ENCODE results near the gene RCSD1. TPM values are rescaled to one million over a fixed set of nuclear protein-coding genes. Genes with fewer than 3 reads are reported as not detected.

The RCSD1 gene
- total and polyA plus RNA-seq, 2 of the 13 experiments (the other 11 are each of a cell fraction or from before 2014, with no cell fraction given) = not detected

DNA sequence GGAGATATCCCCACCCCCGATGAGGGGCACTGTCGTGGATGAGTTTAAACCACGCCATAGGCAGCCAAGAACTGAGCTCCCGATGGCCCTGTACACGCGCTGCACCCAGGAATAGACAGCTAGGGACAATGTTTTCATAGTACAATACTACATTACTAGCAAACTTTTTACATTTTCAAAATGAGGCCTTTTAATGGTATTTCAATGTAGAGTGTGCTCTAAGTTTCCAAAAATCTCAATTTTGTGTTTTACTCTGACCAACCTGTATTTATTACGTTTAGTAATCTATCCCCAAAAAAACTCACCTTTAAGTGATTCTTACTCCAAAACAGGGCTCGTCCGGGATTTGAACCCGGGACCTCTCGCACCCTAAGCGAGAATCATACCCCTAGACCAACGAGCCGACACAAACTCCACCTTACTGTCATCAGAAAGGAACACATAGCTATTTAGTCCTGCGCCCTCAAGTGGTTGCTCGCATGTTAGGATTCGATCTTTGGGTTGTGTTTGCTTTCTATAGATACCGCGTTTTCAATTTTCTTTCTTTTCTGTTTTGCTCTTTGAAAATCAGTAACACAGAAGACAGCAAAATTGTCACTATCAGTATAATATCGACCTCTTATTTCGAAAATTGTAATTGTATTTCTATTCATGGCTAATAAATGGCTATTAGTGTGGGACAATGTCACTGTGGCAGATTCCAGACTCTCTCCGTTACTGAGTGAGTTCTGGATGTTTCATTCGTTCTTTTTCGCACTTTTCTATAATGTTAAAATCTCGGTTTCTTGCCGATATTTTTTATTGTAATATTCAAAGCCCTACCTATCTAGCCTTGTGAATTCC is 85.3 kb downstream of the RCSD1 start (continued):
- TF ChIP-seq ZNF441 (CRISPR knock-in tag; IDR thresholded peaks at IDR 0.05; ENCODE audit: borderline replicate concordance) (peak; percentile 79; the same call in 1 of the 2 replicates), CBX5 (CRISPR knock-in tag; IDR thresholded peaks at IDR 0.05; ENCODE audit: borderline replicate concordance) (peak; percentile 57; the same call in 1 of the 2 replicates), SSRP1 (CRISPR knock-in tag; IDR thresholded peaks at IDR 0.05) (no peak), MAF1 (CRISPR knock-in tag; IDR thresholded peaks at IDR 0.05; ENCODE audit: borderline replicate concordance) (peak; percentile 95), ZFP37 (CRISPR knock-in tag; IDR thresholded peaks at IDR 0.05; ENCODE audit: borderline replicate concordance) (0 out of 2 replicates have a peak, but pooled peaks have one; percentile 20), SMARCE1 (IDR thresholded peaks at IDR 0.05; ENCODE audit: borderline replicate concordance) (no peak), ATM (IDR thresholded peaks at IDR 0.05; ENCODE audit: borderline replicate concordance) (no peak), CEBPG (CRISPR knock-in tag; IDR thresholded peaks at IDR 0.05) (peak; percentile 36; the same call in 1 of the 2 replicates), FOXP1 (IDR thresholded peaks at IDR 0.05) (no peak), FOXP1 (CRISPR knock-in tag; IDR thresholded peaks at IDR 0.05) (peak; percentile 16; the same call in 1 of the 2 replicates), ZNF703 (CRISPR knock-in tag; IDR thresholded peaks at IDR 0.05; ENCODE audit: borderline replicate concordance) (no peak), NFRKB (IDR thresholded peaks at IDR 0.05) (no peak), ZNF138 (CRISPR knock-in tag; IDR thresholded peaks at IDR 0.05; ENCODE audit: low read depth) (0 out of 2 replicates have a peak, but pooled peaks have one; percentile 36), RAD21 (CRISPR knock-in tag; IDR thresholded peaks at IDR 0.05) (no peak), ZBTB7B (CRISPR knock-in tag; IDR thresholded peaks at IDR 0.05) (no peak), ZNF101 (CRISPR knock-in tag; IDR thresholded peaks at IDR 0.05; ENCODE audit: borderline replicate concordance, low read depth) (no peak), NFKBIZ (CRISPR knock-in tag; IDR thresholded peaks at IDR 0.05) (peak; percentile 77), FOXM1 (CRISPR knock-in tag; IDR thresholded peaks at IDR 0.05) (no peak), CAMTA2 (CRISPR knock-in tag; IDR thresholded peaks at IDR 0.05; ENCODE audit: borderline replicate concordance) (no peak), ZNF556 (CRISPR knock-in tag; IDR thresholded peaks at IDR 0.05; ENCODE audit: borderline replicate concordance) (peak; percentile 49; the same call in 1 of the 2 replicates), TBP (CRISPR knock-in tag; IDR thresholded peaks at IDR 0.05) (no peak), ZNF20 (CRISPR knock-in tag; IDR thresholded peaks at IDR 0.05) (no peak), NFE2L2 (IDR thresholded peaks at IDR 0.05; ENCODE audit: low read length) (no peak)
- TF ChIP-seq, protein P1, sequence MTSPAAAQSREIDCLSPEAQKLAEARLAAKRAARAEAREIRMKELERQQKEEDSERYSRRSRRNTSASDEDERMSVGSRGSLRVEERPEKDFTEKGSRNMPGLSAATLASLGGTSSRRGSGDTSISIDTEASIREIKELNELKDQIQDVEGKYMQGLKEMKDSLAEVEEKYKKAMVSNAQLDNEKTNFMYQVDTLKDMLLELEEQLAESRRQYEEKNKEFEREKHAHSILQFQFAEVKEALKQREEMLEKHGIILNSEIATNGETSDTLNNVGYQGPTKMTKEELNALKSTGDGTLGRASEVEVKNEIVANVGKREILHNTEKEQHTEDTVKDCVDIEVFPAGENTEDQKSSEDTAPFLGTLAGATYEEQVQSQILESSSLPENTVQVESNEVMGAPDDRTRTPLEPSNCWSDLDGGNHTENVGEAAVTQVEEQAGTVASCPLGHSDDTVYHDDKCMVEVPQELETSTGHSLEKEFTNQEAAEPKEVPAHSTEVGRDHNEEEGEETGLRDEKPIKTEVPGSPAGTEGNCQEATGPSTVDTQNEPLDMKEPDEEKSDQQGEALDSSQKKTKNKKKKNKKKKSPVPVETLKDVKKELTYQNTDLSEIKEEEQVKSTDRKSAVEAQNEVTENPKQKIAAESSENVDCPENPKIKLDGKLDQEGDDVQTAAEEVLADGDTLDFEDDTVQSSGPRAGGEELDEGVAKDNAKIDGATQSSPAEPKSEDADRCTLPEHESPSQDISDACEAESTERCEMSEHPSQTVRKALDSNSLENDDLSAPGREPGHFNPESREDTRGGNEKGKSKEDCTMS (CRISPR knock-in tag; conservative IDR thresholded peaks at IDR 0.05) = no peak
- TF ChIP-seq, protein P2, sequence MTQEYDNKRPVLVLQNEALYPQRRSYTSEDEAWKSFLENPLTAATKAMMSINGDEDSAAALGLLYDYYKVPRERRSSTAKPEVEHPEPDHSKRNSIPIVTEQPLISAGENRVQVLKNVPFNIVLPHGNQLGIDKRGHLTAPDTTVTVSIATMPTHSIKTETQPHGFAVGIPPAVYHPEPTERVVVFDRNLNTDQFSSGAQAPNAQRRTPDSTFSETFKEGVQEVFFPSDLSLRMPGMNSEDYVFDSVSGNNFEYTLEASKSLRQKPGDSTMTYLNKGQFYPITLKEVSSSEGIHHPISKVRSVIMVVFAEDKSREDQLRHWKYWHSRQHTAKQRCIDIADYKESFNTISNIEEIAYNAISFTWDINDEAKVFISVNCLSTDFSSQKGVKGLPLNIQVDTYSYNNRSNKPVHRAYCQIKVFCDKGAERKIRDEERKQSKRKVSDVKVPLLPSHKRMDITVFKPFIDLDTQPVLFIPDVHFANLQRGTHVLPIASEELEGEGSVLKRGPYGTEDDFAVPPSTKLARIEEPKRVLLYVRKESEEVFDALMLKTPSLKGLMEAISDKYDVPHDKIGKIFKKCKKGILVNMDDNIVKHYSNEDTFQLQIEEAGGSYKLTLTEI (CRISPR knock-in tag; conservative IDR thresholded peaks at IDR 0.05) = no peak
- TF ChIP-seq, protein P3, sequence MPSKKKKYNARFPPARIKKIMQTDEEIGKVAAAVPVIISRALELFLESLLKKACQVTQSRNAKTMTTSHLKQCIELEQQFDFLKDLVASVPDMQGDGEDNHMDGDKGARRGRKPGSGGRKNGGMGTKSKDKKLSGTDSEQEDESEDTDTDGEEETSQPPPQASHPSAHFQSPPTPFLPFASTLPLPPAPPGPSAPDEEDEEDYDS (CRISPR knock-in tag; IDR thresholded peaks at IDR 0.05) = peak; percentile 85
- TF ChIP-seq, protein P4, sequence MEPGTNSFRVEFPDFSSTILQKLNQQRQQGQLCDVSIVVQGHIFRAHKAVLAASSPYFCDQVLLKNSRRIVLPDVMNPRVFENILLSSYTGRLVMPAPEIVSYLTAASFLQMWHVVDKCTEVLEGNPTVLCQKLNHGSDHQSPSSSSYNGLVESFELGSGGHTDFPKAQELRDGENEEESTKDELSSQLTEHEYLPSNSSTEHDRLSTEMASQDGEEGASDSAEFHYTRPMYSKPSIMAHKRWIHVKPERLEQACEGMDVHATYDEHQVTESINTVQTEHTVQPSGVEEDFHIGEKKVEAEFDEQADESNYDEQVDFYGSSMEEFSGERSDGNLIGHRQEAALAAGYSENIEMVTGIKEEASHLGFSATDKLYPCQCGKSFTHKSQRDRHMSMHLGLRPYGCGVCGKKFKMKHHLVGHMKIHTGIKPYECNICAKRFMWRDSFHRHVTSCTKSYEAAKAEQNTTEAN (CRISPR knock-in tag; conservative IDR thresholded peaks at IDR 0.05) = no peak
